ENCODE data around the gene FSD2. TPM values are rescaled to one million over a fixed set of nuclear protein-coding genes. Genes with fewer than 3 reads are reported as not detected.

The FSD2 gene
- polyA plus RNA-seq, 3 donors: 0.06 to 0.35 (median 0.14) TPM

Other genes with a start within 250 kb of the FSD2 start
- gene CPEB1, start 158.7 kb downstream of the FSD2 start, polyA plus RNA-seq (ENCODE audit: insufficient read length in 3 of 3): 1 to 10 TPM; 2.2 to 3.2 (median 2.6) TPM
- gene AP3B2, start 96.2 kb downstream of the FSD2 start, polyA plus RNA-seq (ENCODE audit: insufficient read length in 3 of 3): 1 to 10 TPM; 3.1 to 3.9 (median 3.8) TPM
- gene WHAMM, start 3.6 kb upstream of the FSD2 start, polyA plus RNA-seq (ENCODE audit: insufficient read length in 3 of 3): 10 to 100 TPM; 11.5 to 14.3 (median 11.7) TPM
- 10 to 100 TPM; 28.0 to 40.8 (median 31.1) TPM for gene HOMER2, start 146.7 kb upstream of the FSD2 start, polyA plus RNA-seq (ENCODE audit: insufficient read length in 3 of 3)
- 10 to 100 TPM; 39.4 to 47.9 (median 42.9) TPM for gene RAMAC, start 180.1 kb upstream of the FSD2 start, polyA plus RNA-seq (ENCODE audit: insufficient read length in 3 of 3)
- 10 to 100 TPM; 26.7 to 37.1 (median 29.0) TPM for gene C15orf40, start 205.6 kb upstream of the FSD2 start, polyA plus RNA-seq (ENCODE audit: insufficient read length in 3 of 3)